H1 (cell line): ENCODE measurements around the gene ZNF81. TPM values are rescaled to one million over a fixed set of nuclear protein-coding genes. Genes with fewer than 3 reads are reported as not detected.

Source experiments
- CTCF ChIA-PET: fragments of 300-600 bp; sonication (Branson Sonifier 250); formaldehyde crosslinking; loops from one replicate; lab custom pipeline; 2021; ENCODE audit not compliant: partially characterized antibody; lab: Charles Lee
- POLR2A ChIA-PET: fragments of 300-600 bp; sonication (Branson Sonifier 250); formaldehyde crosslinking; loops from one replicate; lab custom pipeline; 2021; ENCODE audit warnings: inconsistent platforms; ENCODE audit not compliant: partially characterized antibody; lab: Charles Lee
- DNase-seq, 2 experiments: peaks; one replicate each; pipeline versions ENCODE4 v3.0.0 to v3.0.0-alpha.2; 2010 to 2022; ENCODE audit warnings: low spot score in 2 of 2, low read depth in 1 of 2, mixed read lengths in 1 of 2
- FAIRE-seq: peaks from 2 replicates; lab custom pipeline; 2011; peaks lifted over from hg19 to GRCh38; lab: Jason Lieb, UNC
- H2AFZ ChIP-seq: 2 replicates; pipeline ENCODE4 v1.8.1; 2012; ENCODE audit warnings: low read length, inconsistent platforms
- H2AK5ac ChIP-seq: 2 replicates; pipeline ENCODE4 v1.6.1; 2013; ENCODE audit warnings: low read depth, low read length
- H2BK120ac ChIP-seq: replicated peaks from 2 replicates; pipeline ENCODE3; 2013; ENCODE audit warnings: low read depth, low read length, inconsistent platforms
- H2BK12ac ChIP-seq: 2 replicates; pipeline ENCODE4 v1.6.1; 2013; ENCODE audit warnings: low read depth, low read length
- H2BK15ac ChIP-seq: 2 replicates; pipeline ENCODE4 v1.6.1; 2013; ENCODE audit warnings: low read length
- H2BK20ac ChIP-seq: 2 replicates; pipeline ENCODE4 v1.6.1; 2013; ENCODE audit warnings: low read length
- H2BK5ac ChIP-seq: 2 replicates; pipeline ENCODE4 v1.6.1; 2013; ENCODE audit warnings: low read depth, low read length
- H3K14ac ChIP-seq: 2 replicates; pipeline ENCODE4 v1.6.1; 2013; ENCODE audit warnings: inconsistent platforms; ENCODE audit not compliant: insufficient read length
- H3K18ac ChIP-seq: 2 replicates; pipeline ENCODE4 v1.6.1; 2013; ENCODE audit warnings: low read length; ENCODE audit errors: extremely low read depth
- H3K23ac ChIP-seq: 2 replicates; pipeline ENCODE4 v1.6.1; 2013; ENCODE audit warnings: inconsistent platforms; ENCODE audit not compliant: insufficient read length
- H3K23me2 ChIP-seq: 2 replicates; pipeline ENCODE4 v1.6.1; 2013; ENCODE audit warnings: low read depth, low read length
- H3K27ac ChIP-seq: 2 replicates; pipeline ENCODE4 v1.6.1; 2011; ENCODE audit warnings: low read depth, low read length, inconsistent platforms
- H3K27me3 ChIP-seq, 4 experiments: replicated peaks in 1 of 4; 1 replicate in 1 of 4; 2 replicates in 3 of 4; pipeline versions ENCODE4 v1.6.1 to v1.8.1; 2011 to 2013; ENCODE audit warnings: low read length in 3 of 4, mild to moderate bottlenecking in 3 of 4, inconsistent platforms in 2 of 4, mixed read lengths in 2 of 4, moderate library complexity in 1 of 4; ENCODE audit not compliant: control insufficient read depth in 3 of 4, insufficient read depth in 3 of 4; ENCODE audit errors: extremely low read depth in 1 of 4
- H3K36me3 ChIP-seq, 4 experiments: 2 replicates each; pipeline versions ENCODE4 v1.6.1 to v1.8.1; 2011 to 2013; ENCODE audit warnings: mild to moderate bottlenecking in 4 of 4, low read length in 3 of 4, moderate library complexity in 2 of 4, control low read depth in 1 of 4, inconsistent platforms in 1 of 4; ENCODE audit not compliant: insufficient read depth in 4 of 4, control insufficient read depth in 2 of 4
- H3K4ac ChIP-seq: replicated peaks from 2 replicates; pipeline ENCODE3; 2013; ENCODE audit warnings: low read length, low read depth, mixed read lengths, inconsistent platforms; ENCODE audit not compliant: insufficient read length
- H3K4me1 ChIP-seq, 4 experiments: replicated peaks in 1 of 4; 1 replicate in 1 of 4; 2 replicates in 3 of 4; pipeline versions ENCODE4 v1.6.1 to v1.8.1; 2011 to 2013; ENCODE audit warnings: low read length in 3 of 4, inconsistent platforms in 2 of 4, mixed read lengths in 1 of 4; ENCODE audit not compliant: insufficient read depth in 4 of 4, control insufficient read depth in 3 of 4
- H3K4me2 ChIP-seq, 2 experiments: 2 replicates each; pipeline versions ENCODE4 v1.6.1 to v1.8.1; 2011 to 2013; ENCODE audit warnings: low read depth in 2 of 2, low read length in 2 of 2, control low read depth in 1 of 2, inconsistent platforms in 1 of 2, mild to moderate bottlenecking in 1 of 2; ENCODE audit not compliant: insufficient read depth in 1 of 2
- H3K4me3 ChIP-seq, 4 experiments: fragments of 200-600, 300-600 bp in 1 of 4; sonication (generic), shearing (Covaris generic), sonication (Bioruptor Twin) in 1 of 4; 2 replicates each; pipeline versions ENCODE4 v1.5.1 to v1.8.1; 2011 to 2016; ENCODE audit warnings: low read length in 4 of 4, low read depth in 3 of 4, control low read depth in 2 of 4, inconsistent platforms in 2 of 4, mild to moderate bottlenecking in 2 of 4, mixed read lengths in 1 of 4, moderate library complexity in 1 of 4; ENCODE audit not compliant: insufficient read depth in 2 of 4; ENCODE audit errors: extremely low read depth in 1 of 4
- H3K56ac ChIP-seq: replicated peaks from 2 replicates; pipeline ENCODE3; 2013; ENCODE audit warnings: low read depth, mild to moderate bottlenecking, mixed read lengths, low read length, inconsistent platforms; ENCODE audit not compliant: insufficient read length
- H3K79me1 ChIP-seq: 2 replicates; pipeline ENCODE4 v1.6.1; 2013; ENCODE audit warnings: low read depth, low read length, control low read depth
- H3K79me2 ChIP-seq, 2 experiments: 2 replicates each; pipeline versions ENCODE4 v1.6.1 to v1.8.1; 2012 to 2013; ENCODE audit warnings: low read length in 2 of 2, mild to moderate bottlenecking in 2 of 2, inconsistent platforms in 1 of 2; ENCODE audit not compliant: insufficient read depth in 2 of 2, control insufficient read depth in 1 of 2
- H3K9ac ChIP-seq, 4 experiments: replicated peaks in 1 of 4; 1 replicate in 1 of 4; 2 replicates in 3 of 4; pipeline versions ENCODE4 v1.6.1 to v1.8.1; 2011 to 2013; ENCODE audit warnings: low read depth in 3 of 4, low read length in 3 of 4, control low read depth in 2 of 4, mild to moderate bottlenecking in 2 of 4, moderate library complexity in 2 of 4, inconsistent platforms in 1 of 4; ENCODE audit errors: extremely low read depth in 1 of 4
- H3K9me3 ChIP-seq, 2 experiments: 2 replicates each; pipeline versions ENCODE4 v1.6.1 to v1.8.1; 2012 to 2013; ENCODE audit warnings: mild to moderate bottlenecking in 2 of 2, moderate library complexity in 2 of 2, control low read depth in 1 of 2, inconsistent platforms in 1 of 2, low read depth in 1 of 2, low read length in 1 of 2, mixed read lengths in 1 of 2; ENCODE audit not compliant: insufficient read depth in 2 of 2
- H4K20me1 ChIP-seq, 2 experiments: replicated peaks in 1 of 2; 2 replicates each; pipeline versions ENCODE3 to v1.8.1; 2011 to 2013; ENCODE audit warnings: inconsistent platforms in 2 of 2, low read length in 2 of 2, mild to moderate bottlenecking in 1 of 2; ENCODE audit not compliant: insufficient read depth in 2 of 2, control insufficient read depth in 1 of 2
- H4K5ac ChIP-seq: 2 replicates; pipeline ENCODE4 v1.6.1; 2013; ENCODE audit warnings: low read length, low read depth, mixed read lengths, inconsistent platforms; ENCODE audit not compliant: insufficient read length
- H4K8ac ChIP-seq: 2 replicates; pipeline ENCODE4 v1.8.0; 2013; ENCODE audit warnings: mild to moderate bottlenecking, moderate library complexity, low read length, inconsistent platforms; ENCODE audit not compliant: insufficient read depth; ENCODE audit errors: extremely low read depth
- H4K91ac ChIP-seq: replicated peaks from 2 replicates; pipeline ENCODE3; 2013; ENCODE audit warnings: low read length, mixed read lengths, inconsistent platforms; ENCODE audit not compliant: insufficient read length
- ASH2L ChIP-seq: fragments of 200-600, 300-600 bp; sonication (generic); IDR thresholded peaks from one replicate; pipeline ENCODE4 v1.7.1; 2017; ENCODE audit warnings: low read length
- ATF2 ChIP-seq: IDR thresholded peaks from 2 replicates; pipeline ENCODE4 v1.6.1; 2012; ENCODE audit warnings: low read length, inconsistent platforms
- EP300 ChIP-seq, 2 experiments: IDR thresholded peaks; 1 replicate in 1 of 2; 2 replicates in 1 of 2; pipeline ENCODE4 v1.6.1; 2011 to 2012; ENCODE audit warnings: low read depth in 2 of 2, low read length in 2 of 2, mild to moderate bottlenecking in 2 of 2, borderline replicate concordance in 1 of 2, inconsistent platforms in 1 of 2, moderate library complexity in 1 of 2
- HDAC6 ChIP-seq: IDR thresholded peaks from one replicate; pipeline ENCODE4 v1.7.1; 2012; ENCODE audit warnings: low read depth, mild to moderate bottlenecking, inconsistent platforms, low read length, moderate library complexity
- JUND ChIP-seq: IDR thresholded peaks from 2 replicates; pipeline ENCODE4 v1.6.1; 2011; ENCODE audit warnings: mild to moderate bottlenecking, improper control_type of control experiment, low read length
- RBBP5 ChIP-seq: IDR thresholded peaks from 2 replicates; pipeline ENCODE4 v1.7.1; 2012; ENCODE audit warnings: low read depth, mild to moderate bottlenecking, inconsistent platforms, low read length, moderate library complexity, borderline replicate concordance
- SP1 ChIP-seq: IDR thresholded peaks from 2 replicates; pipeline ENCODE4 v1.6.1; 2011; ENCODE audit warnings: low read depth, low read length
- TAF1 ChIP-seq: IDR thresholded peaks from 2 replicates; pipeline ENCODE4 v1.6.1; 2011; ENCODE audit warnings: mild to moderate bottlenecking, low read depth, low read length
- WGBS, 2 experiments: shearing (Covaris generic) in 1 of 2; methylation state at CpG; one replicate each; pipeline versions ENCODE4 v1.1.6 to v1.1.7; 2013 to 2015; ENCODE audit warnings: low lambda C conversion rate in 2 of 2, mixed read lengths in 2 of 2, inconsistent platforms in 1 of 2, low coverage in 1 of 2, missing lambda C conversion rate in 1 of 2; ENCODE audit not compliant: insufficient replicate concordance in 2 of 2, insufficient coverage in 1 of 2, insufficient read length in 1 of 2; ENCODE audit errors: extremely low coverage in 1 of 2, missing lambda C conversion rate in 1 of 2; 5-methylcytosine and 5-hydroxymethylcytosine counted together
- polyA plus RNA-seq, 7 experiments: library from polyadenylated mRNA; depleted of rRNA in 3 of 7; stranded (reverse) in 5 of 7; unstranded in 2 of 7; fragments of >200 nt in 5 of 7; fragments of 200-250 nt in 2 of 7; gene quantifications; 1 replicate in 5 of 7; 2 replicates in 1 of 7; 4 replicates in 1 of 7; pipeline versions ENCODE4 v1.2.1 to v1.2.3, GENCODE V29; 2011 to 2013; ENCODE audit warnings: missing spikeins in 2 of 7, mixed read lengths in 2 of 7
- total RNA-seq: library from RNA; stranded (reverse); fragmentation: NEBNext Ultra II Directional; extraction: Animal tissue kit (Norgen Biotek cat#: 25700); gene quantifications from 2 replicates; pipeline ENCODE4 v1.2.1, GENCODE V29; 2021

Gene ZNF81
- total and polyA plus RNA-seq, 2 of the 8 experiments (the other 6 are each of a cell fraction or from before 2014, with no cell fraction given): 3.4 to 10.0 TPM

- no peak overlapping the region for H2AK5ac ChIP-seq
- H3K23me2 ChIP-seq: no peaks in the 10 kb centered on the region
- peak overlapping the region in 2 of 4 experiments; percentile 2 to 37; a peak in 4 of 7 replicates for H3K9ac ChIP-seq
- H2BK20ac ChIP-seq: 0 out of 2 replicates have a peak overlapping the region, but pooled peaks have one; percentile 93
- peaks cover 0 to 9% (median 3%) of the 10 kb centered on the region in 4 experiments; a peak in 4 of 7 replicates for H3K4me1 ChIP-seq
- 27% methylated on average over 4 of the region's 4 CpGs; no CpG with 5 or more reads in 1 of the 2 experiments for WGBS, 2 experiments
- no peak overlapping the region for H2AFZ ChIP-seq
- H3K56ac ChIP-seq: peak overlapping the region; percentile 65
- H3K9me3 ChIP-seq: peaks cover 7 to 9% of the 10 kb centered on the region in 2 experiments; a peak in 3 of 4 replicates
- H4K5ac ChIP-seq: peak overlapping the region; percentile 21
- H3K14ac ChIP-seq: no peak overlapping the region
- H3K4me2 ChIP-seq: peak overlapping the region; percentile 56 to 57
- no peaks in the 10 kb centered on the region for H3K27me3 ChIP-seq
- H3K4ac ChIP-seq: no peak overlapping the region
- peak overlapping the region; percentile 75 for H3K27ac ChIP-seq
- H3K79me2 ChIP-seq: no peaks in the 10 kb centered on the region
- no peaks in the 10 kb centered on the region for H4K20me1 ChIP-seq
- H4K91ac ChIP-seq: peak overlapping the region; percentile 75
- H2BK5ac ChIP-seq: peak overlapping the region; percentile 95; the same call in 1 of the 2 replicates
- TF ChIP-seq ASH2L (peak; percentile 65), RBBP5 (peak; percentile 77; the same call in 1 of the 2 replicates), EP300 (IDR thresholded peaks at IDR 0.05; ENCODE audit: borderline replicate concordance in 1 of 2, low read depth in 2 of 2, low read length in 2 of 2) (0 out of 3 replicates have a peak, but pooled peaks of 1 of the 2 experiments have one; percentile 30), TAF1 (0 out of 2 replicates have a peak, but pooled peaks have one; percentile 35), ATF2 (no peak), HDAC6 (no peak), JUND (no peak), SP1 (peak; percentile 18; the same call in 1 of the 2 replicates)
- ChIA-PET CTCF (interaction anchor here (0.6 to 2.6 kb wide), 6 partner anchors 9 to 211 kb away, joined by 3 to 9 read pairs (median 4); no protein-coding TSS in a partner anchor), POLR2A (interaction anchor here (0.6 to 2.3 kb wide), 5 partner anchors 9 to 205 kb away, joined by 3 to 12 read pairs (median 3); partner anchors contain the start of gene ZNF81)
- peak overlapping the region; percentile 93 for H2BK120ac ChIP-seq
- H3K36me3 ChIP-seq: no peaks in the 10 kb centered on the region; a peak in 1 of 8 replicates
- peak overlapping the region in 2 of 4 experiments; percentile 1 to 46; a peak in 1 of 8 replicates for H3K4me3 ChIP-seq
- H3K23ac ChIP-seq: no peak overlapping the region
- FAIRE-seq (no peak), DNase-seq (no peak)
- H3K79me1 ChIP-seq: no peaks in the 10 kb centered on the region
- H2BK15ac ChIP-seq: no peak overlapping the region
- no peak overlapping the region; the same call in 1 of the 2 replicates for H3K18ac ChIP-seq
- peak overlapping the region; percentile 60; the same call in 1 of the 2 replicates for H2BK12ac ChIP-seq
- no peak overlapping the region for H4K8ac ChIP-seq
Measured at GRCh38 chrX:47815901-47816845, 20.5 kb upstream of the ZNF81 start.
